ENCODE results near the gene RNASEH2C. TPM values are rescaled to one million over a fixed set of nuclear protein-coding genes. Genes with fewer than 3 reads are reported as not detected.

The RNASEH2C gene
- total RNA-seq, 1 experiment from 2014 or later, result 96.2 TPM

- Histone ChIP-seq H2AFZ (ENCODE audit: low read length) (no peak overlapping the region), H3K9me3 (ENCODE audit: low read length) (no peaks in the 10 kb centered on the region), H3K9me2 (replicated peaks; ENCODE audit: low read length) (no peaks in the 10 kb centered on the region), H3K36me3 (ENCODE audit: low read depth, low read length) (no peaks in the 10 kb centered on the region), H3K9ac (ENCODE audit: low read length) (no peak overlapping the region), H3K27ac (ENCODE audit: low read length) (no peak overlapping the region), H3K4me3 (ENCODE audit: low read length) (no peak overlapping the region), H3K79me2 (ENCODE audit: low read length) (no peaks in the 10 kb centered on the region), H4K20me1 (ENCODE audit: low read length) (no peaks in the 10 kb centered on the region), H3F3A (ENCODE audit: low read length, unreplicated experiment) (no peaks in the 10 kb centered on the region), H3K27me3 (ENCODE audit: low read length) (peaks cover 9% of the 10 kb centered on the region; the same call in 1 of the 2 replicates), H3K4me2 (ENCODE audit: low read length) (no peak overlapping the region), H3K4me1 (ENCODE audit: insufficient read depth, low read length) (peaks cover 13% of the 10 kb centered on the region)
- CTCF ChIA-PET, result no interaction called here
- no peak for ATAC-seq
- BruUV-seq (replicated peaks), result no TSS peak
- DNase-seq, result no peak
- intact Hi-C loops (cut with micrococcal nuclease), result no loop called here
- POLR2A ChIA-PET (ENCODE audit: unreplicated experiment), result no interaction called here
- TF ChIP-seq CTCF (conservative IDR thresholded peaks at IDR 0.05; ENCODE audit: low read depth, low read length) (no peak), EZH2 (IDR thresholded peaks at IDR 0.05; ENCODE audit: low read length, unreplicated experiment) (no peak), EZH2phosphoT487 (IDR thresholded peaks at IDR 0.05; ENCODE audit: borderline replicate concordance, low read length) (no peak)
Observed at GRCh38 chr11:65698205-65698604, 22.4 kb downstream of the RNASEH2C start.

GRCh38 chr11:65696802-65697552 lies 23.6 kb downstream of the RNASEH2C start:
- no TSS peak for BruUV-seq (replicated peaks)
- ChIA-PET POLR2A (ENCODE audit: unreplicated experiment) (no interaction called here), CTCF (no interaction called here)
- H3K79me2 ChIP-seq (ENCODE audit: low read length), result no peaks in the 10 kb centered on the region
- H3K36me3 ChIP-seq (ENCODE audit: low read depth, low read length), result no peaks in the 10 kb centered on the region
- DNase-seq (no peak), ATAC-seq (no peak)
- H3K4me3 ChIP-seq (ENCODE audit: low read length), result no peak overlapping the region
- no peak overlapping the region for H3K9ac ChIP-seq (ENCODE audit: low read length)
- TF ChIP-seq EZH2 (IDR thresholded peaks at IDR 0.05; ENCODE audit: low read length, unreplicated experiment), result no peak
- TF ChIP-seq EZH2phosphoT487 (IDR thresholded peaks at IDR 0.05; ENCODE audit: borderline replicate concordance, low read length), result no peak
- TF ChIP-seq CTCF (conservative IDR thresholded peaks at IDR 0.05; ENCODE audit: low read depth, low read length), result no peak
- peaks cover 13% of the 10 kb centered on the region for H3K4me1 ChIP-seq (ENCODE audit: insufficient read depth, low read length)
- H3K27ac ChIP-seq (ENCODE audit: low read length), result no peak overlapping the region
- H2AFZ ChIP-seq (ENCODE audit: low read length), result no peak overlapping the region
- no peak overlapping the region for H3K4me2 ChIP-seq (ENCODE audit: low read length)
- intact Hi-C loops (cut with micrococcal nuclease), result no loop called here
- H3K9me2 ChIP-seq (replicated peaks; ENCODE audit: low read length), result no peaks in the 10 kb centered on the region
- H3K9me3 ChIP-seq (ENCODE audit: low read length), result no peaks in the 10 kb centered on the region
- no peaks in the 10 kb centered on the region for H3F3A ChIP-seq (ENCODE audit: low read length, unreplicated experiment)
- peaks cover 9% of the 10 kb centered on the region; the same call in 1 of the 2 replicates for H3K27me3 ChIP-seq (ENCODE audit: low read length)
- no peaks in the 10 kb centered on the region for H4K20me1 ChIP-seq (ENCODE audit: low read length)

All from PC-3 (cell line).